HG03139 (cell line): ENCODE results near the gene DSCAML1.

Source experiments
- ATAC-seq: cut with Tn5 transposase; IDR thresholded peaks from one replicate; pipeline ENCODE4 v1.9.1; 2021; ENCODE audit not compliant: unreplicated experiment

The DSCAML1 gene

GRCh38 chr11:117439256-117439655, 357.8 kb downstream of the DSCAML1 start:
- ATAC-seq: no peak

GRCh38 chr11:117438371-117439000, 358.5 kb downstream of the DSCAML1 start:
- no peak for ATAC-seq

GRCh38 chr11:117437791-117438130, 359.3 kb downstream of the DSCAML1 start:
- ATAC-seq: no peak

GRCh38 chr11:117437041-117437790, 359.8 kb downstream of the DSCAML1 start:
- no peak for ATAC-seq

GRCh38 chr11:117435326-117435725, 361.7 kb downstream of the DSCAML1 start:
- no peak for ATAC-seq

- ATAC-seq: no peak
These were observed 362.5 kb downstream of the DSCAML1 start for GRCh38 chr11:117434481-117434880.

GRCh38 chr11:117433717-117434116, 363.3 kb downstream of the DSCAML1 start:
- ATAC-seq: no peak

- no peak for ATAC-seq
These were observed 365.6 kb downstream of the DSCAML1 start for GRCh38 chr11:117431436-117431835.

- ATAC-seq: no peak
These were observed 366.6 kb downstream of the DSCAML1 start for GRCh38 chr11:117430293-117430955.

- no peak for ATAC-seq
These were observed 368.2 kb downstream of the DSCAML1 start for GRCh38 chr11:117428856-117429229.

- ATAC-seq: no peak
These were observed 368.7 kb downstream of the DSCAML1 start for GRCh38 chr11:117428186-117428855.

- no peak for ATAC-seq
These were observed 369.6 kb downstream of the DSCAML1 start for GRCh38 chr11:117427356-117427874.

- ATAC-seq: no peak
These were observed 370.1 kb downstream of the DSCAML1 start for GRCh38 chr11:117426941-117427340.

- ATAC-seq: no peak
These were observed 370.7 kb downstream of the DSCAML1 start for GRCh38 chr11:117426297-117426685.

GRCh38 chr11:117425679-117426296, 371.2 kb downstream of the DSCAML1 start:
- ATAC-seq: no peak

GRCh38 chr11:117424781-117425180, 372.2 kb downstream of the DSCAML1 start:
- no peak for ATAC-seq

- ATAC-seq: no peak
These were observed 373.9 kb downstream of the DSCAML1 start for GRCh38 chr11:117423046-117423575.

GRCh38 chr11:117421476-117421875, 375.5 kb downstream of the DSCAML1 start:
- no peak for ATAC-seq

- no peak for ATAC-seq
These were observed 376.0 kb downstream of the DSCAML1 start for GRCh38 chr11:117421041-117421440.

- no peak for ATAC-seq
These were observed 376.4 kb downstream of the DSCAML1 start for GRCh38 chr11:117420598-117420997.

GRCh38 chr11:117420143-117420485, 376.9 kb downstream of the DSCAML1 start:
- no peak for ATAC-seq
